ENCODE data around the gene PRIM1. TPM values are rescaled to one million over a fixed set of nuclear protein-coding genes. Genes with fewer than 3 reads are reported as not detected.
"Not testable (repeated sequence)": the region's sequence is repeated elsewhere in the genome, so short reads cannot be mapped to it uniquely, and the experiment has no call there.

The PRIM1 gene
- 10 to 100 TPM; 11.5 to 39.8 (median 26.2) TPM for total RNA-seq
- polyA plus RNA-seq, result 10 to 100 TPM; 40.0 to 55.1 TPM
- 12.7 reads per million, percentile 40 among the genes with 10 or more reads in this experiment for total RNA-seq

DNA sequence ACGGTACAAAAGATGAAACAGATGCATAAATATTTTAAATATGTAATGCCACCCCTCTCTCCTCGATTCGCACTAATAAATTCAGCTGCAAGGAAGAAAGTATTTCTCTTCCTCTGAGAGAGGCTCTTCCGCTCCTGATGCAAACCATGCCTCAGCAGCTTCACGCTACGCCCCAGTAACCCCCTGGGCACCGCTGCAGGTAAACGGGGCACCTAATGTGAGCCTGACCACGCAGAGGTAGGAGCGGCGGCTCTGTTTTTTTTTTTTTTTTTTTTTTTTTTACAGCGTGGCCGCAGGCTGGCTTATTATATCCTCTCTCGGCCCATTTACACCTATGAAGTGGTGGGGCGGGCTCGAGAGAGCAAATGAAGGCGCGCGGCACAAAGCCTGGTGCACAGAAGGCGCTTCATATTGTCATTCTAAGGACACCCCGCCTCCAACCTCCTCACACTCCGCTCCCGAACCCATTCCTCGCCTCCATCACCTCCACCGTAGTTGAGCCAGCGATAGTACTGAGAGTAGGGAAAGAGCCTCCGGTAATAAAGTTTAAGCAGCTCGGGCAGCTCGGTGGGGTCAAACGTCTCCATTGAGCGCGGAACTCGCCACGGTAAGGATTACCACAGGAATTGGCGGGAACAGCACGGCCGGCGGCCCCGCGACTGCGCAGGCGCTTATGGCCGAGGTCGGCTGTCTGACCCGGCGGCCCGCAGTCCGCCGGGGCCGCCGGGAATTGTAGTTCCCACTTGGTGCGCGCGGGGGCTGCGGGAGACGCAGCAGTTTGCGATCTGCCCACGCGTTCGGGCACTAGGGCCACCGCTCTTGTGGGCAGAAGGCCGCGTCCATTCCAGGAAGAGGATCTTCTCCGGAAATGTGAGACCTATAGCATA, at the start of gene PRIM1:
TSS of gene PRIM1 (minus strand) at position 612 of the 887 bp plus-strand sequence. CDS start at position 587, 25 bp downstream.
- Histone ChIP-seq H3K27ac (ENCODE audit: low read depth, low read length) (peak within 1 kb of the TSS; percentile 81), H3K9me3 (ENCODE audit: control insufficient read depth in 2 of 3, low read length in 3 of 3) (no peaks in the 10 kb centered on the region), H3K27me3 (ENCODE audit: control insufficient read depth in 2 of 2, insufficient read depth in 2 of 2, low read length in 2 of 2) (no peaks in the 10 kb centered on the region), H3K36me3 (ENCODE audit: control insufficient read depth in 2 of 3, insufficient read depth in 3 of 3, low read length in 3 of 3) (peaks cover 0 to 18% (median 0%) of the 10 kb centered on the region in 3 experiments), H3K4me3 (ENCODE audit: low read length) (peak within 1 kb of the TSS; percentile 98), H3K4me1 (ENCODE audit: control insufficient read depth in 2 of 2, insufficient read depth in 2 of 2, low read length in 2 of 2) (peaks cover 3 to 7% of the 10 kb centered on the region in 2 donors)
- CTCF ChIA-PET, result interaction anchor here (0.6 to 1.6 kb wide), 4 partner anchors 13 to 364 kb away, joined by 3 to 6 read pairs (median 4); partner anchors contain the start of gene NACA
- ATAC-seq, result peak; percentile 93
- Mint-ChIP-seq H3K27me3 (no peaks in the 10 kb centered on the region), H3K36me3 (peaks cover 8 to 26% (median 20%) of the 10 kb centered on the region in 5 donors), H3K9me3 (no peaks in the 10 kb centered on the region), H3K27ac (peak within 1 kb of the TSS; percentile 80 to 99 (median 93)), H3K4me3 (peak within 1 kb of the TSS; percentile 88 to 98 (median 97)), H3K4me1 (peaks cover 22 to 46% (median 42%) of the 10 kb centered on the region in 7 donors)
- POLR2A ChIA-PET, result interaction anchor here (0.7 to 3.0 kb wide), 12 partner anchors 20 to 478 kb away, joined by 3 to 21 read pairs (median 4); partner anchors contain the start of genes NACA, PTGES3, SHMT2 and STAT6
- DNase-seq, result peak; percentile 69 to 91 (median 78)
- intact Hi-C loops (cut with micrococcal nuclease), result loop anchor here (1.0 to 10.0 kb wide), 7 partner anchors 27 to 1003 kb away; partner anchors contain the start of genes NACA (in 2 of the 2), PTGES3 (in 2 of the 2), CDK4 (in 1 of the 2) and MARCHF9 (in 1 of the 2)

DNA sequence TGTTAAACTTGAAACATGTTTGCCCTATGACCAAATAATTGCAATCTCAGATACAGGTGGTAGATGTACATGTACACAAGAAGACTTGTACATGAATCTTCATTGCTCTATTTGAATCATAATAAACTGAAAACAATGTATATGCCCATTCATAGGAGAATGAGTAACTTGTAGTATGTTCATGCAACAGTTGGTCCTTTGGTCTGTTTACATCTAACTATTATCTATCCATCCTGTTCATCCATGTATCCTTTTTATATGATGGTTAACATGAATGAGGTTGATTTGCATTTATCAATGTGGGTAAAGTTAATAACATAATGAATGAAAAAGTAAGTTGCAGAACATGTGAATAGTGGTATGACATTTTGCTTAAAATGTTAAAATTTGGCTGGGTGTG, 48.1 kb upstream of the PRIM1 start:
- H3K4me1 ChIP-seq (ENCODE audit: control insufficient read depth in 2 of 2, insufficient read depth in 2 of 2, low read length in 2 of 2), result no peaks in the 10 kb centered on the region
- intact Hi-C loops (cut with micrococcal nuclease), result no loop called here
- peaks cover 0 to 3% (median 0%) of the 10 kb centered on the region in 11 donors for H3K9me3 Mint-ChIP-seq
- no peak overlapping the region for H3K4me3 Mint-ChIP-seq
- H3K36me3 Mint-ChIP-seq, result no peaks in the 10 kb centered on the region
- CTCF ChIA-PET, result no interaction called here
- no peak overlapping the region for H3K27ac ChIP-seq (ENCODE audit: low read depth, low read length)
- H3K27me3 Mint-ChIP-seq, result peaks cover 0 to 7% (median 0%) of the 10 kb centered on the region in 5 donors
- POLR2A ChIA-PET, result no interaction called here
- H3K36me3 ChIP-seq (ENCODE audit: control insufficient read depth in 2 of 3, insufficient read depth in 3 of 3, low read length in 3 of 3), result no peaks in the 10 kb centered on the region
- DNase-seq (no peak), ATAC-seq (no peak)
- H3K4me3 ChIP-seq (ENCODE audit: low read length), result no peak overlapping the region
- no peaks in the 10 kb centered on the region for H3K9me3 ChIP-seq (ENCODE audit: control insufficient read depth in 2 of 3, low read length in 3 of 3)
- H3K4me1 Mint-ChIP-seq, result no peaks in the 10 kb centered on the region
- no peak overlapping the region for H3K27ac Mint-ChIP-seq
- no peaks in the 10 kb centered on the region for H3K27me3 ChIP-seq (ENCODE audit: control insufficient read depth in 2 of 2, insufficient read depth in 2 of 2, low read length in 2 of 2)

DNA sequence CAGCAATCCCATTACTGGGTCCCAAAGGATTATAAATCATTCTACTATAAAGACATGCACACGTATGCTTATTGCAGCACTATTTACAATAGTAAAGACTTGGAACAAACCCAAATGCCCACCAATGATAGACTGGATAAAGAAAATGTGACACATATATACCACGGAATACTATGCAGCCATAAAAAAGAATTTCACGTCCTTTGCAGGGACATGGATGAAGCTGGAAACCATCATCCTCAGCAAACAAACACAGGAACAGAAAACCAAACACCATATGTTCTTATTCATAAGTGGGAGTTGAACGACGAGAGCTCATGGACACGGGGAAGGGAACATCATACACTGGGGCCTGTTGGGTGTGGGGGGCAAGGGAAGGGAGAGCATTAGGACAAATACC, 47.2 kb upstream of the PRIM1 start:
- H3K36me3 ChIP-seq (ENCODE audit: control insufficient read depth in 2 of 3, insufficient read depth in 3 of 3, low read length in 3 of 3); intact Hi-C loops (cut with micrococcal nuclease); H3K27me3 ChIP-seq (ENCODE audit: control insufficient read depth in 2 of 2, insufficient read depth in 2 of 2, low read length in 2 of 2); DNase-seq; H3K9me3 Mint-ChIP-seq; H3K36me3 Mint-ChIP-seq; H3K4me3 ChIP-seq (ENCODE audit: low read length); H3K27me3 Mint-ChIP-seq; H3K27ac Mint-ChIP-seq; H3K4me3 Mint-ChIP-seq; ATAC-seq; H3K4me1 Mint-ChIP-seq; H3K27ac ChIP-seq (ENCODE audit: low read depth, low read length); CTCF ChIA-PET; H3K4me1 ChIP-seq (ENCODE audit: control insufficient read depth in 2 of 2, insufficient read depth in 2 of 2, low read length in 2 of 2); POLR2A ChIA-PET; H3K9me3 ChIP-seq (ENCODE audit: control insufficient read depth in 2 of 3, low read length in 3 of 3): not testable (repeated sequence)

DNA sequence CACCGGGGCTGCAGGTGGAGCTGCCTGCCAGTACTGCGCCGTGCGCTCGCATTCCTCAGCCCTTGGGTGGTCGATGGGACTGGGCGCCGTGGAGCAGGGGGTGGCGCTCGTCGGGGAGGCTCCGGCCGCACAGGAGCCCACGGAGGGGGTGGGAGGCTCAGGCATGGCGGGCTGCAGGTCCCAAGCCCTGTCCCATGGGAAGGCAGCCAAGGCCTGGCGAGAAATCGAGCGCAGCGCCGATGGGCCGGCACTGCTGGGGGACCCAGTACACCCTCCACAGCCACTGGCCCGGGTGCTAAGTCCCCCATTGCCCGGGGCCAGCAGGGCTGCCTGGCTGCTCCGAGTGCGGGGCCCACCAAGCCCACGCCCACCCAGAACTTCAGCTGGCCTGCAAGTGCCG, 43.7 kb upstream of the PRIM1 start:
- CTCF ChIA-PET; H3K4me1 Mint-ChIP-seq; H3K27me3 Mint-ChIP-seq; H3K9me3 Mint-ChIP-seq; DNase-seq; H3K27ac Mint-ChIP-seq; intact Hi-C loops (cut with micrococcal nuclease); H3K4me1 ChIP-seq (ENCODE audit: control insufficient read depth in 2 of 2, insufficient read depth in 2 of 2, low read length in 2 of 2); H3K9me3 ChIP-seq (ENCODE audit: control insufficient read depth in 2 of 3, low read length in 3 of 3); H3K36me3 Mint-ChIP-seq; H3K4me3 ChIP-seq (ENCODE audit: low read length); POLR2A ChIA-PET; H3K27ac ChIP-seq (ENCODE audit: low read depth, low read length); ATAC-seq; H3K4me3 Mint-ChIP-seq; H3K36me3 ChIP-seq (ENCODE audit: control insufficient read depth in 2 of 3, insufficient read depth in 3 of 3, low read length in 3 of 3); H3K27me3 ChIP-seq (ENCODE audit: control insufficient read depth in 2 of 2, insufficient read depth in 2 of 2, low read length in 2 of 2): not testable (repeated sequence)

DNA sequence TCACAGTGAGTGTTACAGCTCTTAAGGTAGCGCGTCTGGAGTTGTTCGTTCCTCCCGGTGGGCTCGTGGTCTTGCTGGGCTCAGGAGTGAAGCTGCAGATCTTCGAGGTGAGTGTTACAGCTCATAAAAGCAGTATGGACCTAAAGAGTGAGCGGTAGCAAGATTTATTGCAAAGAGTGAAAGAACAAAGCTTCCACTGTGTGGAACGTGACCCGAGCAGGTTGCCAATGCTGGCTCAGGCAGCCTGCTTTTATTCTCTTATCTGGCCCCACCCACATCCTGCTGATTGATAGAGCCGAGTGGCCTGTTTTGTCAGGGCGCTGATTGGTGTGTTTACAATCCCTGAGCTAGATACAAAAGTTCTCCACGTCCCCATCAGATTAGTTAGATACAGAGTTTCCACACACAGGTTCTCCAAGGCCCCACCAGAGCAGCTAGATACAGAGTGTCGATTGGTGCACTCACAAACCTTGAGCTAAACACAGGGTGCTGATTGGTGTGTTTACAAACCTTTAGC, 43.0 kb upstream of the PRIM1 start:
- H3K27ac ChIP-seq (ENCODE audit: low read depth, low read length); intact Hi-C loops (cut with micrococcal nuclease); CTCF ChIA-PET; POLR2A ChIA-PET; H3K36me3 ChIP-seq (ENCODE audit: control insufficient read depth in 2 of 3, insufficient read depth in 3 of 3, low read length in 3 of 3); H3K4me1 ChIP-seq (ENCODE audit: control insufficient read depth in 2 of 2, insufficient read depth in 2 of 2, low read length in 2 of 2); H3K36me3 Mint-ChIP-seq; H3K9me3 ChIP-seq (ENCODE audit: control insufficient read depth in 2 of 3, low read length in 3 of 3); H3K9me3 Mint-ChIP-seq; H3K4me3 ChIP-seq (ENCODE audit: low read length); H3K27me3 ChIP-seq (ENCODE audit: control insufficient read depth in 2 of 2, insufficient read depth in 2 of 2, low read length in 2 of 2); H3K27me3 Mint-ChIP-seq; H3K4me1 Mint-ChIP-seq; ATAC-seq: not testable (repeated sequence)
- H3K4me3 Mint-ChIP-seq, result peak overlapping the region; percentile 18 to 82 (median 68)
- DNase-seq, result peak in 2 of 9 donors; percentile 3 to 4
- H3K27ac Mint-ChIP-seq, result peak overlapping the region in 3 of 9 donors; percentile 18 to 52 (median 24)

DNA sequence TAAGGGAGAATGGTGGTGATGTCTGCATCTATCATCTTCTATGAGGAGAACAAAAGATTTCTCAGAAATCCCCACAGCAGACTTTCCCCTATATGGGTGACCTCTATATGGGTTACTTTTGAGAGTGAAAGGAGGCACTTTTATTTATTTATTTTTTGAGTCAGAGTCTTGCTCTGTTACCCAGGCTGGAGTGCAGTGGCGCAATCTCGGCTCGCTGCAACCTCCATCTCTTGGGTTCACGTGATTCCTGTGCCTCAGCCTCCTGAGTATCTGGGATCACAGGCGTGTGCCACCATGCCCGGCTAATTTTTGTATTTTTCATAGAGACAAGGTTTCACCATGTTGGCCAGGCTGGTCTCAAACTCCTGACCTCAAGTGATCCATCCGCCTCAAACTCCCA, 41.0 kb upstream of the PRIM1 start:
- H3K4me1 Mint-ChIP-seq; H3K27ac Mint-ChIP-seq; H3K9me3 ChIP-seq (ENCODE audit: control insufficient read depth in 2 of 3, low read length in 3 of 3); H3K27me3 ChIP-seq (ENCODE audit: control insufficient read depth in 2 of 2, insufficient read depth in 2 of 2, low read length in 2 of 2); H3K4me3 ChIP-seq (ENCODE audit: low read length); H3K4me3 Mint-ChIP-seq; POLR2A ChIA-PET; DNase-seq; CTCF ChIA-PET; H3K9me3 Mint-ChIP-seq; H3K27ac ChIP-seq (ENCODE audit: low read depth, low read length); H3K4me1 ChIP-seq (ENCODE audit: control insufficient read depth in 2 of 2, insufficient read depth in 2 of 2, low read length in 2 of 2); intact Hi-C loops (cut with micrococcal nuclease); H3K27me3 Mint-ChIP-seq; H3K36me3 ChIP-seq (ENCODE audit: control insufficient read depth in 2 of 3, insufficient read depth in 3 of 3, low read length in 3 of 3); H3K36me3 Mint-ChIP-seq; ATAC-seq: not testable (repeated sequence)
